H9 (cell line): Measurements from ENCODE around the gene IL1R2. TPM values are rescaled to one million over a fixed set of nuclear protein-coding genes. Genes with fewer than 3 reads are reported as not detected.

Source experiments
- DNase-seq: peaks from one replicate; pipeline ENCODE4 v3.0.0-alpha.2; 2017
- H2AFZ ChIP-seq: one replicate; pipeline ENCODE4 v1.6.1; 2013; ENCODE audit warnings: mild to moderate bottlenecking, low read length, control low read depth, moderate library complexity
- H2AK5ac ChIP-seq: 2 replicates; pipeline ENCODE4 v1.6.1; 2013; ENCODE audit warnings: low read length, control low read depth, mixed read lengths; ENCODE audit not compliant: insufficient read length
- H2BK120ac ChIP-seq: one replicate; pipeline ENCODE4 v1.6.1; 2013; ENCODE audit warnings: low read depth, mild to moderate bottlenecking, low read length, control low read depth, inconsistent platforms; ENCODE audit not compliant: poor library complexity, severe bottlenecking
- H2BK12ac ChIP-seq: 2 replicates; pipeline ENCODE4 v1.6.1; 2013; ENCODE audit warnings: low read length, control low read depth, mixed read lengths, low read depth; ENCODE audit not compliant: insufficient read length
- H2BK15ac ChIP-seq: 2 replicates; pipeline ENCODE4 v1.6.1; 2013; ENCODE audit warnings: low read depth, low read length, control low read depth
- H2BK20ac ChIP-seq: one replicate; pipeline ENCODE4 v1.6.1; 2013; ENCODE audit warnings: low read depth, mild to moderate bottlenecking, low read length, control low read depth, inconsistent platforms; ENCODE audit not compliant: poor library complexity, severe bottlenecking
- H2BK5ac ChIP-seq: 2 replicates; pipeline ENCODE4 v1.6.1; 2013; ENCODE audit warnings: low read length, control low read depth, mixed read lengths; ENCODE audit not compliant: insufficient read length
- H3K14ac ChIP-seq: 2 replicates; pipeline ENCODE4 v1.6.1; 2013; ENCODE audit warnings: low read length, control low read depth; ENCODE audit not compliant: insufficient read depth
- H3K18ac ChIP-seq: 2 replicates; pipeline ENCODE4 v1.6.1; 2013; ENCODE audit warnings: low read depth, mild to moderate bottlenecking, mixed read lengths, low read length, control low read depth; ENCODE audit not compliant: insufficient read length
- H3K23ac ChIP-seq: 2 replicates; pipeline ENCODE4 v1.6.1; 2013; ENCODE audit warnings: low read length, control low read depth, mixed read lengths, low read depth; ENCODE audit not compliant: insufficient read length
- H3K23me2 ChIP-seq: 2 replicates; pipeline ENCODE4 v1.6.1; 2013; ENCODE audit warnings: low read depth, mild to moderate bottlenecking, mixed read lengths, low read length, control low read depth; ENCODE audit not compliant: insufficient read length, poor library complexity, severe bottlenecking
- H3K27ac ChIP-seq: 2 replicates; pipeline ENCODE4 v1.5.1; 2013; ENCODE audit warnings: low read length, control low read depth, mixed read lengths, low read depth; ENCODE audit not compliant: insufficient read length
- H3K27me3 ChIP-seq: 2 replicates; pipeline ENCODE4 v1.6.1; 2013; ENCODE audit warnings: low read length, control low read depth, inconsistent platforms; ENCODE audit not compliant: insufficient read depth
- H3K4ac ChIP-seq: 2 replicates; pipeline ENCODE4 v1.6.1; 2013; ENCODE audit warnings: low read depth, mild to moderate bottlenecking, control low read depth, inconsistent platforms, low read length, moderate library complexity
- H3K4me1 ChIP-seq: 2 replicates; pipeline ENCODE4 v1.6.1; 2013; ENCODE audit warnings: low read length, control low read depth, inconsistent platforms; ENCODE audit not compliant: insufficient read depth
- H3K4me2 ChIP-seq: 2 replicates; pipeline ENCODE4 v1.6.1; 2013; ENCODE audit warnings: low read length, control low read depth, mixed read lengths; ENCODE audit not compliant: insufficient read length, insufficient read depth
- H3K56ac ChIP-seq: 2 replicates; pipeline ENCODE4 v1.6.1; 2013; ENCODE audit warnings: low read depth, mild to moderate bottlenecking, mixed read lengths, low read length, control low read depth; ENCODE audit not compliant: insufficient read length
- H3K79me1 ChIP-seq: 2 replicates; pipeline ENCODE4 v1.6.1; 2013; ENCODE audit warnings: low read depth, mild to moderate bottlenecking, moderate library complexity, low read length, control low read depth, inconsistent platforms; ENCODE audit not compliant: insufficient read depth, poor library complexity, severe bottlenecking
- H3K79me2 ChIP-seq: 2 replicates; pipeline ENCODE4 v1.6.1; 2013; ENCODE audit warnings: low read length, control low read depth, inconsistent platforms; ENCODE audit not compliant: insufficient read depth
- H3K9ac ChIP-seq: 2 replicates; pipeline ENCODE4 v1.6.1; 2013; ENCODE audit warnings: low read length, control low read depth, mixed read lengths; ENCODE audit not compliant: insufficient read length; ENCODE audit errors: extremely low read depth
- H3K9me3 ChIP-seq: one replicate; pipeline ENCODE4 v1.6.1; 2013; ENCODE audit warnings: low read depth, low read length, inconsistent platforms; ENCODE audit not compliant: control insufficient read depth
- H3T11ph ChIP-seq: one replicate; pipeline ENCODE4 v1.6.1; 2013; ENCODE audit warnings: mild to moderate bottlenecking, low read length, control low read depth, inconsistent platforms
- H4K20me1 ChIP-seq: one replicate; pipeline ENCODE4 v1.6.1; 2013; ENCODE audit not compliant: control insufficient read depth, insufficient read length, insufficient read depth
- H4K5ac ChIP-seq: 2 replicates; pipeline ENCODE4 v1.6.1; 2013; ENCODE audit warnings: low read depth, mild to moderate bottlenecking, mixed read lengths, low read length, control low read depth; ENCODE audit not compliant: insufficient read length
- H4K8ac ChIP-seq: replicated peaks from 2 replicates; pipeline ENCODE4 v1.6.1; 2013; ENCODE audit warnings: low read length, control low read depth, mixed read lengths, low read depth; ENCODE audit not compliant: insufficient read length
- H4K91ac ChIP-seq: 2 replicates; pipeline ENCODE4 v1.6.1; 2013; ENCODE audit warnings: low read depth, mild to moderate bottlenecking, moderate library complexity, mixed read lengths, low read length, control low read depth; ENCODE audit not compliant: insufficient read length
- H3K27ac Mint-ChIP-seq, 3 experiments: 2 replicates in 2 of 3; 3 replicates in 1 of 3; pipeline ENCODE4 v1.8.0; 2020 to 2021; ENCODE audit warnings: mixed read lengths in 3 of 3, mild to moderate bottlenecking in 1 of 3, moderate library complexity in 1 of 3
- H3K27me3 Mint-ChIP-seq: 2 replicates; pipeline ENCODE4 v1.8.0; 2021; ENCODE audit warnings: low read depth, mild to moderate bottlenecking, moderate library complexity, mixed read lengths
- H3K36me3 Mint-ChIP-seq, 3 experiments: 2 replicates in 2 of 3; 3 replicates in 1 of 3; pipeline ENCODE4 v1.8.0; 2020 to 2021; ENCODE audit warnings: low read depth in 3 of 3, mixed read lengths in 3 of 3; ENCODE audit not compliant: insufficient read depth in 1 of 3
- H3K4me1 Mint-ChIP-seq, 2 experiments: 2 replicates each; pipeline ENCODE4 v1.8.0; 2020; ENCODE audit warnings: mixed read lengths in 2 of 2
- H3K4me3 Mint-ChIP-seq, 2 experiments: 2 replicates in 1 of 2; 3 replicates in 1 of 2; pipeline ENCODE4 v1.8.0; 2020 to 2021; ENCODE audit warnings: mild to moderate bottlenecking in 2 of 2, mixed read lengths in 2 of 2, moderate library complexity in 1 of 2
- H3K9me3 Mint-ChIP-seq, 2 experiments: 2 replicates in 1 of 2; 3 replicates in 1 of 2; pipeline ENCODE4 v1.8.0; 2020; ENCODE audit warnings: mild to moderate bottlenecking in 2 of 2, mixed read lengths in 2 of 2, moderate library complexity in 1 of 2
- CTCF ChIP-seq: fragments of 200-600 bp; sonication (generic); conservative IDR thresholded peaks from 3 replicates; pipeline ENCODE4 v1.8.0; 2021; ENCODE audit warnings: antibody characterized with exemption, mild to moderate bottlenecking
- WGBS: extraction: QIAGEN DNeasy Blood & Tissue Kit; methylation state at CpG from one replicate; pipeline ENCODE4 v1.1.7; 2013; ENCODE audit warnings: missing lambda C conversion rate, low lambda C conversion rate, mixed read lengths; ENCODE audit not compliant: insufficient read length; ENCODE audit errors: extremely low coverage; 5-methylcytosine and 5-hydroxymethylcytosine counted together
- total RNA-seq: library from RNA; stranded (reverse); gene quantifications from 2 replicates; pipeline ENCODE4 v1.2.1, GENCODE V29; 2021

The IL1R2 gene
- total RNA-seq, 1 experiment from 2014 or later: not detected

GRCh38 chr2:102056079-102056581 is 64.4 kb downstream of the IL1R2 start:
- H3K9me3 Mint-ChIP-seq: no peaks in the 10 kb centered on the region
- no peak for DNase-seq
- Histone ChIP-seq H2BK20ac (no peak overlapping the region), H4K91ac (no peak overlapping the region), H3K14ac (no peak overlapping the region), H4K5ac (no peak overlapping the region), H3K23ac (no peak overlapping the region), H2AK5ac (no peak overlapping the region), H3K18ac (no peak overlapping the region), H3K9me3 (no peaks in the 10 kb centered on the region), H3T11ph (no peak overlapping the region), H2AFZ (no peak overlapping the region), H2BK15ac (no peak overlapping the region), H3K4me2 (no peak overlapping the region), H3K4me1 (no peaks in the 10 kb centered on the region; the same call in 1 of the 2 replicates), H4K20me1 (no peaks in the 10 kb centered on the region), H3K79me1 (no peaks in the 10 kb centered on the region), H2BK12ac (no peak overlapping the region), H3K23me2 (no peaks in the 10 kb centered on the region), H3K79me2 (no peaks in the 10 kb centered on the region), H3K27me3 (no peaks in the 10 kb centered on the region), H4K8ac (no peak overlapping the region), H2BK5ac (no peak overlapping the region), H3K27ac (no peak overlapping the region), H2BK120ac (no peak overlapping the region), H3K56ac (no peak overlapping the region), H3K4ac (no peak overlapping the region), H3K9ac (no peak overlapping the region)
- peaks cover 6 to 8% of the 10 kb centered on the region in 2 experiments; a peak in 3 of 4 replicates for H3K4me1 Mint-ChIP-seq
- H3K4me3 Mint-ChIP-seq: no peak overlapping the region
- H3K27ac Mint-ChIP-seq: no peak overlapping the region
- no peaks in the 10 kb centered on the region for H3K36me3 Mint-ChIP-seq
- TF ChIP-seq CTCF: no peak
- WGBS: no CpG with 5 or more reads among the region's 3 CpGs
- no peaks in the 10 kb centered on the region; the same call in none of the 2 replicates for H3K27me3 Mint-ChIP-seq
